GM23338 (cell line): Measurements from ENCODE around the gene CARHSP1.

ENCODE experiments used
- CREB1 ChIP-seq: fragments of 250-450 bp; sonication (Bioruptor Pico); IDR thresholded peaks from 2 replicates; pipeline ENCODE4 v1.5.0; 2020; ENCODE audit warnings: low read depth, mild to moderate bottlenecking, moderate library complexity
- CTCF ChIP-seq, 2 experiments: fragments of 200-600 bp in 1 of 2; sonication (generic) in 1 of 2; conservative IDR thresholded peaks; 2 replicates each; pipeline versions ENCODE4 v1.5.1 to v1.6.1; 2016 to 2017; ENCODE audit warnings: antibody characterized with exemption in 2 of 2, low read depth in 2 of 2, mild to moderate bottlenecking in 2 of 2, moderate library complexity in 1 of 2
- ETS1 ChIP-seq: IDR thresholded peaks from 2 replicates; pipeline ENCODE4 v1.6.1; 2016; ENCODE audit warnings: antibody characterized with exemption
- EZH2 ChIP-seq: fragments of 200-600 bp; sonication (generic); IDR thresholded peaks from one replicate; pipeline ENCODE4 v1.8.0; 2017; ENCODE audit warnings: antibody characterized with exemption, mild to moderate bottlenecking, low read depth; ENCODE audit not compliant: unreplicated experiment
- EZH2phosphoT487 ChIP-seq: fragments of 200-600 bp; sonication (generic); IDR thresholded peaks from one replicate; pipeline ENCODE4 v1.8.1; 2018; ENCODE audit warnings: antibody characterized with exemption; ENCODE audit not compliant: unreplicated experiment
- NANOG ChIP-seq: IDR thresholded peaks from 2 replicates; pipeline ENCODE4 v1.6.1; 2016; ENCODE audit warnings: antibody characterized with exemption, borderline replicate concordance
- POLR2AphosphoS5 ChIP-seq: IDR thresholded peaks from 2 replicates; pipeline ENCODE4 v1.6.1; 2016; ENCODE audit warnings: antibody characterized with exemption, low read depth
- REST ChIP-seq: IDR thresholded peaks from one replicate; pipeline ENCODE4 v1.6.1; 2018; ENCODE audit warnings: antibody characterized with exemption; ENCODE audit not compliant: unreplicated experiment
- ZNF114 ChIP-seq: fragments of 250-450 bp; sonication (Bioruptor Pico); IDR thresholded peaks from 2 replicates; pipeline ENCODE4 v1.5.0; 2020; ENCODE audit warnings: mild to moderate bottlenecking, moderate library complexity
- ZNF331 ChIP-seq: fragments of 250-450 bp; sonication (Bioruptor Pico); IDR thresholded peaks from 2 replicates; pipeline ENCODE4 v1.5.0; 2020; ENCODE audit warnings: low read depth, mild to moderate bottlenecking, moderate library complexity

GRCh38 chr16:8865145-8865882 is 3.5 kb downstream of the CARHSP1 start:
- TF ChIP-seq CTCF (conservative IDR thresholded peaks at IDR 0.05; ENCODE audit: low read depth in 2 of 2) (no peak), REST (no peak), ZNF114 (CRISPR knock-in tag) (no peak), POLR2AphosphoS5 (no peak), EZH2 (no peak), ETS1 (no peak), NANOG (no peak), EZH2phosphoT487 (no peak), ZNF331 (CRISPR knock-in tag) (no peak), CREB1 (CRISPR knock-in tag) (no peak)
